Upper lobe of right lung (tissue), 1 donor: ENCODE results near the gene MT1B. TPM values are rescaled to one million over a fixed set of nuclear protein-coding genes. Genes with fewer than 3 reads are reported as not detected.
A peak's percentile ranks its signal among the peaks of the same experiment; 100 is the strongest.

Experiments used
- ATAC-seq: fragments of 200-7000 bp; cut with Tn5 transposase; one replicate; pipeline ENCODE4 v1.9.1; 2020; ENCODE audit warnings: mild to moderate bottlenecking, moderate library complexity
- DNase-seq: peaks from one replicate; pipeline ENCODE4 v3.0.0-alpha.2; 2020
- H3K27ac ChIP-seq: fragments of 200-600 bp; one replicate; pipeline ENCODE4 v1.8.0; 2022
- H3K27me3 ChIP-seq: fragments of 200-600 bp; one replicate; pipeline ENCODE4 v1.8.0; 2022; ENCODE audit warnings: mild to moderate bottlenecking
- H3K36me3 ChIP-seq: fragments of 200-600 bp; one replicate; pipeline ENCODE4 v1.8.0; 2022
- H3K4me1 ChIP-seq: fragments of 200-600 bp; one replicate; pipeline ENCODE4 v1.8.0; 2022
- H3K4me3 ChIP-seq: fragments of 200-600 bp; one replicate; pipeline ENCODE4 v1.8.0; 2022; ENCODE audit warnings: mild to moderate bottlenecking
- H3K9me3 ChIP-seq: fragments of 200-600 bp; one replicate; pipeline ENCODE4 v1.8.0; 2022
- CTCF ChIP-seq: fragments of 200-600 bp; IDR thresholded peaks from one replicate; pipeline ENCODE4 v1.8.0; 2022; ENCODE audit warnings: antibody characterized with exemption
- intact Hi-C: fragments of 100-400 bp; cut with DNase I; formaldehyde crosslinking; loops from one replicate; pipeline ENCODE4 v1.11.0; 2022
- total RNA-seq: library from RNA; stranded (reverse); fragmentation: NEBNext Ultra II Directional; extraction: Animal tissue kit (Norgen Biotek cat#: 25700); gene quantifications from one replicate; pipeline ENCODE4 v1.2.1, GENCODE V29; 2021
- donor health status: DM: no; HTN: yes; CAD: no; lungs with severe emphysema.

MT1B gene
- total RNA-seq, 1 donor from 2014 or later, result not detected

GRCh38 chr16:56629531-56629930 is 22.2 kb upstream of the MT1B start:
- Histone ChIP-seq H3K9me3 (no peaks in the 10 kb centered on the region), H3K27me3 (peaks cover 6% of the 10 kb centered on the region), H3K27ac (no peak overlapping the region), H3K4me1 (peaks cover 6% of the 10 kb centered on the region), H3K4me3 (no peak overlapping the region), H3K36me3 (no peaks in the 10 kb centered on the region)
- intact Hi-C loops, result no loop called here
- ATAC-seq, result no peak
- DNase-seq, result no peak
- no peak for TF ChIP-seq CTCF

- ATAC-seq, result no peak
- intact Hi-C loops, result no loop called here
- peaks cover 12% of the 10 kb centered on the region for H3K27me3 ChIP-seq
- no peaks in the 10 kb centered on the region for H3K36me3 ChIP-seq
- DNase-seq, result no peak
- no peak overlapping the region for H3K27ac ChIP-seq
- H3K4me1 ChIP-seq, result peaks cover 7% of the 10 kb centered on the region
- no peak for TF ChIP-seq CTCF
- H3K4me3 ChIP-seq, result no peak overlapping the region
- H3K9me3 ChIP-seq, result no peaks in the 10 kb centered on the region
These were observed 21.6 kb upstream of the MT1B start for GRCh38 chr16:56630134-56630533.

GRCh38 chr16:56631197-56631596 is 20.5 kb upstream of the MT1B start:
- no peak for TF ChIP-seq CTCF
- Histone ChIP-seq H3K4me3 (no peak overlapping the region), H3K36me3 (no peaks in the 10 kb centered on the region), H3K9me3 (no peaks in the 10 kb centered on the region), H3K4me1 (peaks cover 10% of the 10 kb centered on the region), H3K27ac (peak overlapping the region; percentile 83), H3K27me3 (peaks cover 22% of the 10 kb centered on the region)
- intact Hi-C loops, result no loop called here
- no peak for ATAC-seq
- no peak for DNase-seq

GRCh38 chr16:56631832-56632155 is 19.9 kb upstream of the MT1B start:
- no peak for TF ChIP-seq CTCF
- H3K4me3 ChIP-seq, result peak overlapping the region; percentile 46
- no peaks in the 10 kb centered on the region for H3K9me3 ChIP-seq
- peaks cover 22% of the 10 kb centered on the region for H3K27me3 ChIP-seq
- no peaks in the 10 kb centered on the region for H3K36me3 ChIP-seq
- H3K4me1 ChIP-seq, result peaks cover 8% of the 10 kb centered on the region
- intact Hi-C loops, result no loop called here
- H3K27ac ChIP-seq, result peak overlapping the region; percentile 83
- ATAC-seq (no peak), DNase-seq (no peak)

GRCh38 chr16:56632156-56632847 is 19.4 kb upstream of the MT1B start, which contains the start of gene MT1M:
Gene MT1M (plus strand): TSS chr16:56632659. CDS start chr16:56632732, 73 bp downstream.
- no peak for TF ChIP-seq CTCF
- Histone ChIP-seq H3K27me3 (peaks cover 22% of the 10 kb centered on the region), H3K9me3 (no peaks in the 10 kb centered on the region), H3K4me3 (peak within 1 kb of the TSS; percentile 46), H3K36me3 (no peaks in the 10 kb centered on the region), H3K4me1 (peaks cover 7% of the 10 kb centered on the region), H3K27ac (peak within 1 kb of the TSS; percentile 83)
- ATAC-seq, result peak; percentile 84
- peak; percentile 81 for DNase-seq
- intact Hi-C loops, result no loop called here
